HL-60 (cell line): ENCODE data around the gene TMPRSS7.
A peak's percentile ranks its signal among the peaks of the same experiment; 100 is the strongest.

ENCODE experiments used
- DNase-seq, 2 experiments: peaks; one replicate each; pipeline ENCODE4 v3.0.0-alpha.2; 2010 to 2020; ENCODE audit warnings: low read depth in 1 of 2, low spot score in 1 of 2
- H3K27ac ChIP-seq: fragments of 250-450 bp; sonication (Bioruptor Pico); replicated peaks from 2 replicates; pipeline ENCODE4 v1.5.1; 2020; ENCODE audit warnings: mild to moderate bottlenecking, moderate library complexity
- H3K27me3 ChIP-seq: fragments of 250-450 bp; sonication (Bioruptor Pico); 2 replicates; pipeline ENCODE4 v1.5.1; 2021; ENCODE audit warnings: mild to moderate bottlenecking, moderate library complexity; ENCODE audit not compliant: insufficient read depth, poor library complexity, severe bottlenecking
- H3K4me3 ChIP-seq: replicated peaks from 2 replicates; pipeline ENCODE4 v1.5.1; 2011; ENCODE audit warnings: mild to moderate bottlenecking, control low read depth, low read length; ENCODE audit not compliant: insufficient read depth
- CTCF ChIP-seq: IDR thresholded peaks from one replicate; pipeline ENCODE4 v1.5.1; 2011; ENCODE audit warnings: low read length, control low read depth, inconsistent platforms; ENCODE audit not compliant: insufficient read depth
- GABPA ChIP-seq: IDR thresholded peaks from 2 replicates; pipeline ENCODE4 v1.6.1; 2012; ENCODE audit warnings: low read depth
- POLR2AphosphoS5 ChIP-seq: IDR thresholded peaks from 2 replicates; pipeline ENCODE4 v1.6.1; 2012; ENCODE audit warnings: low read depth
- REST ChIP-seq: IDR thresholded peaks from 2 replicates; pipeline ENCODE4 v1.6.1; 2012; ENCODE audit warnings: low read depth; ENCODE audit not compliant: insufficient replicate concordance
- SPI1 ChIP-seq: IDR thresholded peaks from 2 replicates; pipeline ENCODE4 v1.6.1; 2012; ENCODE audit warnings: low read depth, mild to moderate bottlenecking, borderline replicate concordance

TMPRSS7 gene

GRCh38 chr3:112011376-112011940 is 23.1 kb upstream of the TMPRSS7 start:
- Histone ChIP-seq H3K4me3 (no peak overlapping the region), H3K27ac (no peak overlapping the region), H3K27me3 (peaks cover 3% of the 10 kb centered on the region)
- DNase-seq, result no peak
- no peak for TF ChIP-seq SPI1
- TF ChIP-seq GABPA, result no peak
- no peak for TF ChIP-seq REST
- no peak for TF ChIP-seq POLR2AphosphoS5
- no peak for TF ChIP-seq CTCF

GRCh38 chr3:112012205-112012992 is 22.1 kb upstream of the TMPRSS7 start:
- H3K27ac ChIP-seq, result no peak overlapping the region
- TF ChIP-seq SPI1, result no peak
- TF ChIP-seq POLR2AphosphoS5, result no peak
- no peak for TF ChIP-seq GABPA
- no peak for TF ChIP-seq CTCF
- no peak for TF ChIP-seq REST
- H3K4me3 ChIP-seq, result no peak overlapping the region
- no peak for DNase-seq
- H3K27me3 ChIP-seq, result no peaks in the 10 kb centered on the region

GRCh38 chr3:112013058-112013783 is 21.3 kb upstream of the TMPRSS7 start:
- no peaks in the 10 kb centered on the region for H3K27me3 ChIP-seq
- peak; percentile 31 to 60 for DNase-seq
- H3K27ac ChIP-seq, result no peak overlapping the region
- no peak overlapping the region for H3K4me3 ChIP-seq
- TF ChIP-seq REST (no peak), CTCF (peak; percentile 55), POLR2AphosphoS5 (no peak), GABPA (no peak), SPI1 (peak; percentile 75; the same call in 1 of the 2 replicates)
